DOHH2 (cell line): ENCODE data around the gene SH3PXD2A.

ENCODE experiments used
- H3F3A ChIP-seq: fragments of 200-600 bp; sonication (generic), shearing (Covaris generic); 2 replicates; pipeline ENCODE4 v1.6.0; 2016; ENCODE audit warnings: antibody characterized with exemption, mild to moderate bottlenecking; ENCODE audit not compliant: control insufficient read depth, insufficient read depth
- H3K27ac ChIP-seq: fragments of 200-600 bp; sonication (generic); 2 replicates; pipeline ENCODE4 v1.5.1; 2014; ENCODE audit warnings: low read depth, mild to moderate bottlenecking, low read length, moderate library complexity
- H3K27me3 ChIP-seq: fragments of 200-600 bp; sonication (generic); 2 replicates; pipeline ENCODE4 v1.6.1; 2014; ENCODE audit warnings: mild to moderate bottlenecking, low read length, mixed read lengths; ENCODE audit not compliant: control insufficient read depth
- H3K36me3 ChIP-seq: fragments of 200-600 bp; sonication (generic); 2 replicates; pipeline ENCODE4 v1.6.1; 2014; ENCODE audit warnings: mild to moderate bottlenecking, low read length, moderate library complexity, mixed read lengths; ENCODE audit not compliant: control insufficient read depth
- H3K4me1 ChIP-seq: fragments of 200-600 bp; sonication (generic); 2 replicates; pipeline ENCODE4 v1.6.1; 2014; ENCODE audit warnings: mild to moderate bottlenecking, low read length, mixed read lengths; ENCODE audit not compliant: control insufficient read depth
- H3K4me2 ChIP-seq: fragments of 200-600 bp; sonication (generic); 2 replicates; pipeline ENCODE4 v1.6.0; 2014; ENCODE audit warnings: mild to moderate bottlenecking, low read length, moderate library complexity
- H3K4me3 ChIP-seq: fragments of 200-600 bp; sonication (generic); 2 replicates; pipeline ENCODE4 v1.5.1; 2014; ENCODE audit warnings: mild to moderate bottlenecking, low read length, mixed read lengths
- H3K79me2 ChIP-seq: fragments of 200-600 bp; sonication (generic); 2 replicates; pipeline ENCODE4 v1.6.1; 2014; ENCODE audit warnings: mild to moderate bottlenecking, low read length, mixed read lengths; ENCODE audit not compliant: control insufficient read depth
- H3K9me2 ChIP-seq: fragments of 200-600 bp; sonication (generic); replicated peaks from 2 replicates; pipeline ENCODE4 v1.6.1; 2014; ENCODE audit warnings: mild to moderate bottlenecking, low read length, mixed read lengths; ENCODE audit not compliant: control insufficient read depth
- H3K9me3 ChIP-seq: fragments of 200-600 bp; sonication (generic); 2 replicates; pipeline ENCODE4 v1.6.1; 2014; ENCODE audit warnings: antibody characterized with exemption, low read length, mixed read lengths; ENCODE audit not compliant: control insufficient read depth, insufficient read depth
- H4K20me1 ChIP-seq: fragments of 200-600 bp; sonication (generic); 2 replicates; pipeline ENCODE4 v1.6.0; 2014; ENCODE audit warnings: low read depth, mild to moderate bottlenecking, antibody characterized with exemption, low read length, moderate library complexity; ENCODE audit not compliant: control insufficient read depth, insufficient read depth
- CTCF ChIP-seq: fragments of 200-600 bp; sonication (generic); IDR thresholded peaks from one replicate; pipeline ENCODE4 v1.5.1; 2014; ENCODE audit warnings: antibody characterized with exemption, mild to moderate bottlenecking, low read depth, low read length; ENCODE audit not compliant: poor library complexity, severe bottlenecking
- EZH2phosphoT487 ChIP-seq: fragments of 200-600 bp; sonication (generic); IDR thresholded peaks from 2 replicates; pipeline ENCODE4 v1.6.1; 2017; ENCODE audit warnings: borderline replicate concordance, mild to moderate bottlenecking, antibody characterized with exemption, low read length, moderate library complexity, mixed read lengths

SH3PXD2A gene

GRCh38 chr10:103574097-103575061, 281.0 kb downstream of the SH3PXD2A start:
- H3K36me3 ChIP-seq = no peaks in the 10 kb centered on the region
- no peaks in the 10 kb centered on the region for H3F3A ChIP-seq
- no peaks in the 10 kb centered on the region for H3K9me2 ChIP-seq
- no peak overlapping the region for H3K4me2 ChIP-seq
- no peaks in the 10 kb centered on the region for H3K4me1 ChIP-seq
- H3K79me2 ChIP-seq = no peaks in the 10 kb centered on the region
- no peak for TF ChIP-seq EZH2phosphoT487
- TF ChIP-seq CTCF = no peak
- peaks cover 2% of the 10 kb centered on the region; the same call in 1 of the 2 replicates for H3K27me3 ChIP-seq
- no peak overlapping the region for H3K27ac ChIP-seq
- H3K9me3 ChIP-seq = no peaks in the 10 kb centered on the region
- H4K20me1 ChIP-seq = no peaks in the 10 kb centered on the region
- H3K4me3 ChIP-seq = no peak overlapping the region

DNA sequence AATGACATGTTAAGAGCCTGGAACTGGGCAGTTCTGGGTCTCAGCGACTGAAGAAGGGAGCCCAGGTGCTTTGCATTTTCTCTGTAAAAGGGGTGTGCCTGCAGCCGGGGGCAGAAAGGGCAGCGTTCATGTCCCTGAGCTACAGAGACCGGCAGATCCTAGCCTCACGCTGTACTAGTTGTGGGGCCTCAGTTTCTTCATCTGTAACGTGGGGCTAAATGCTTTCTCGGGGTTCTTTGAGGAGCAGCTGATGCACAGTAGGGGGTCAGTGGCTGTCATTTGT, 282.2 kb downstream of the SH3PXD2A start:
- no peaks in the 10 kb centered on the region for H3K9me2 ChIP-seq
- no peaks in the 10 kb centered on the region for H3F3A ChIP-seq
- H3K79me2 ChIP-seq = no peaks in the 10 kb centered on the region
- TF ChIP-seq EZH2phosphoT487 (no peak), CTCF (no peak)
- H3K27me3 ChIP-seq = no peaks in the 10 kb centered on the region; the same call in none of the 2 replicates
- no peaks in the 10 kb centered on the region for H4K20me1 ChIP-seq
- no peak overlapping the region for H3K4me2 ChIP-seq
- no peaks in the 10 kb centered on the region for H3K9me3 ChIP-seq
- H3K4me3 ChIP-seq = no peak overlapping the region
- no peaks in the 10 kb centered on the region for H3K4me1 ChIP-seq
- no peaks in the 10 kb centered on the region for H3K36me3 ChIP-seq
- H3K27ac ChIP-seq = no peak overlapping the region

- Histone ChIP-seq H3K4me1 (no peaks in the 10 kb centered on the region), H3K27me3 (no peaks in the 10 kb centered on the region; the same call in none of the 2 replicates), H3K36me3 (no peaks in the 10 kb centered on the region), H3F3A (no peaks in the 10 kb centered on the region), H3K27ac (no peak overlapping the region), H3K4me3 (no peak overlapping the region), H3K79me2 (no peaks in the 10 kb centered on the region), H3K9me3 (no peaks in the 10 kb centered on the region), H4K20me1 (no peaks in the 10 kb centered on the region), H3K4me2 (no peak overlapping the region), H3K9me2 (no peaks in the 10 kb centered on the region)
- TF ChIP-seq CTCF = no peak
- no peak for TF ChIP-seq EZH2phosphoT487
Observed at GRCh38 chr10:103572347-103573204, 282.8 kb downstream of the SH3PXD2A start.
